Measurements from ENCODE around the gene SCAF11.

The SCAF11 gene

GRCh38 chr12:45970391-45970790, 20.0 kb downstream of the SCAF11 start:
- no peak overlapping the region for H3K4me3 ChIP-seq (ENCODE audit: insufficient read length, low read depth)
- no peaks in the 10 kb centered on the region for H3K27me3 ChIP-seq (ENCODE audit: insufficient read depth, insufficient read length)
- H3K4me1 ChIP-seq (ENCODE audit: insufficient read depth, insufficient read length), result no peaks in the 10 kb centered on the region
- no peak for DNase-seq (ENCODE audit: low read depth, low spot score)
- H3K9ac ChIP-seq (ENCODE audit: insufficient read length, low read depth), result no peak overlapping the region
- TF ChIP-seq YY1 (IDR thresholded peaks at IDR 0.05; ENCODE audit: insufficient read depth, insufficient read length) (no peak), ZNF274 (IDR thresholded peaks at IDR 0.05; ENCODE audit: low read depth, low read length) (no peak), SUZ12 (IDR thresholded peaks at IDR 0.05; ENCODE audit: extremely low read depth, insufficient read depth, insufficient read length) (no peak)
- no peaks in the 10 kb centered on the region for H3K9me3 ChIP-seq (ENCODE audit: insufficient read depth, low read length)
- peaks cover 21% of the 10 kb centered on the region for H3K36me3 ChIP-seq (ENCODE audit: insufficient read depth, insufficient read length, low read length)

GRCh38 chr12:45969084-45969483, 21.3 kb downstream of the SCAF11 start:
- Histone ChIP-seq H3K36me3 (ENCODE audit: insufficient read depth, insufficient read length, low read length) (peaks cover 23% of the 10 kb centered on the region), H3K27me3 (ENCODE audit: insufficient read depth, insufficient read length) (no peaks in the 10 kb centered on the region), H3K9me3 (ENCODE audit: insufficient read depth, low read length) (no peaks in the 10 kb centered on the region), H3K4me1 (ENCODE audit: insufficient read depth, insufficient read length) (no peaks in the 10 kb centered on the region), H3K4me3 (ENCODE audit: insufficient read length, low read depth) (no peak overlapping the region), H3K9ac (ENCODE audit: insufficient read length, low read depth) (no peak overlapping the region)
- TF ChIP-seq SUZ12 (IDR thresholded peaks at IDR 0.05; ENCODE audit: extremely low read depth, insufficient read depth, insufficient read length) (no peak), YY1 (IDR thresholded peaks at IDR 0.05; ENCODE audit: insufficient read depth, insufficient read length) (no peak), ZNF274 (IDR thresholded peaks at IDR 0.05; ENCODE audit: low read depth, low read length) (no peak)
- no peak for DNase-seq (ENCODE audit: low read depth, low spot score)

- no peak for TF ChIP-seq YY1 (IDR thresholded peaks at IDR 0.05; ENCODE audit: insufficient read depth, insufficient read length)
- TF ChIP-seq ZNF274 (IDR thresholded peaks at IDR 0.05; ENCODE audit: low read depth, low read length), result no peak
- no peak for TF ChIP-seq SUZ12 (IDR thresholded peaks at IDR 0.05; ENCODE audit: extremely low read depth, insufficient read depth, insufficient read length)
- DNase-seq (ENCODE audit: low read depth, low spot score), result no peak
- H3K4me3 ChIP-seq (ENCODE audit: insufficient read length, low read depth), result no peak overlapping the region
- H3K27me3 ChIP-seq (ENCODE audit: insufficient read depth, insufficient read length), result no peaks in the 10 kb centered on the region
- no peaks in the 10 kb centered on the region for H3K9me3 ChIP-seq (ENCODE audit: insufficient read depth, low read length)
- H3K36me3 ChIP-seq (ENCODE audit: insufficient read depth, insufficient read length, low read length), result peaks cover 33% of the 10 kb centered on the region
- H3K4me1 ChIP-seq (ENCODE audit: insufficient read depth, insufficient read length), result no peaks in the 10 kb centered on the region
- no peak overlapping the region for H3K9ac ChIP-seq (ENCODE audit: insufficient read length, low read depth)
Measured at GRCh38 chr12:45966486-45966885, 23.9 kb downstream of the SCAF11 start.

GRCh38 chr12:45962553-45963325, 27.6 kb downstream of the SCAF11 start:
- no peak overlapping the region for H3K4me3 ChIP-seq (ENCODE audit: insufficient read length, low read depth)
- no peak for DNase-seq (ENCODE audit: low read depth, low spot score)
- H3K4me1 ChIP-seq (ENCODE audit: insufficient read depth, insufficient read length), result no peaks in the 10 kb centered on the region
- peaks cover 51% of the 10 kb centered on the region for H3K36me3 ChIP-seq (ENCODE audit: insufficient read depth, insufficient read length, low read length)
- no peaks in the 10 kb centered on the region for H3K27me3 ChIP-seq (ENCODE audit: insufficient read depth, insufficient read length)
- no peaks in the 10 kb centered on the region for H3K9me3 ChIP-seq (ENCODE audit: insufficient read depth, low read length)
- TF ChIP-seq SUZ12 (IDR thresholded peaks at IDR 0.05; ENCODE audit: extremely low read depth, insufficient read depth, insufficient read length), result no peak
- TF ChIP-seq ZNF274 (IDR thresholded peaks at IDR 0.05; ENCODE audit: low read depth, low read length), result no peak
- TF ChIP-seq YY1 (IDR thresholded peaks at IDR 0.05; ENCODE audit: insufficient read depth, insufficient read length), result no peak
- H3K9ac ChIP-seq (ENCODE audit: insufficient read length, low read depth), result no peak overlapping the region

GRCh38 chr12:45959728-45960127, 30.6 kb downstream of the SCAF11 start:
- no peaks in the 10 kb centered on the region for H3K9me3 ChIP-seq (ENCODE audit: insufficient read depth, low read length)
- TF ChIP-seq YY1 (IDR thresholded peaks at IDR 0.05; ENCODE audit: insufficient read depth, insufficient read length), result no peak
- DNase-seq (ENCODE audit: low read depth, low spot score), result no peak
- no peak overlapping the region for H3K4me3 ChIP-seq (ENCODE audit: insufficient read length, low read depth)
- peaks cover 50% of the 10 kb centered on the region for H3K36me3 ChIP-seq (ENCODE audit: insufficient read depth, insufficient read length, low read length)
- H3K27me3 ChIP-seq (ENCODE audit: insufficient read depth, insufficient read length), result no peaks in the 10 kb centered on the region
- H3K4me1 ChIP-seq (ENCODE audit: insufficient read depth, insufficient read length), result no peaks in the 10 kb centered on the region
- no peak overlapping the region for H3K9ac ChIP-seq (ENCODE audit: insufficient read length, low read depth)

GRCh38 chr12:45959025-45959424, 31.3 kb downstream of the SCAF11 start:
- no peak overlapping the region for H3K4me3 ChIP-seq (ENCODE audit: insufficient read length, low read depth)
- H3K9ac ChIP-seq (ENCODE audit: insufficient read length, low read depth), result no peak overlapping the region
- H3K27me3 ChIP-seq (ENCODE audit: insufficient read depth, insufficient read length), result no peaks in the 10 kb centered on the region
- H3K4me1 ChIP-seq (ENCODE audit: insufficient read depth, insufficient read length), result no peaks in the 10 kb centered on the region
- no peak for DNase-seq (ENCODE audit: low read depth, low spot score)
- no peaks in the 10 kb centered on the region for H3K9me3 ChIP-seq (ENCODE audit: insufficient read depth, low read length)
- H3K36me3 ChIP-seq (ENCODE audit: insufficient read depth, insufficient read length, low read length), result peaks cover 47% of the 10 kb centered on the region
- TF ChIP-seq YY1 (IDR thresholded peaks at IDR 0.05; ENCODE audit: insufficient read depth, insufficient read length) (no peak), SUZ12 (IDR thresholded peaks at IDR 0.05; ENCODE audit: extremely low read depth, insufficient read depth, insufficient read length) (no peak), ZNF274 (IDR thresholded peaks at IDR 0.05; ENCODE audit: low read depth, low read length) (no peak)

GRCh38 chr12:45948546-45948945, 41.8 kb downstream of the SCAF11 start:
- no peaks in the 10 kb centered on the region for H3K9me3 ChIP-seq (ENCODE audit: insufficient read depth, low read length)
- TF ChIP-seq ZNF274 (IDR thresholded peaks at IDR 0.05; ENCODE audit: low read depth, low read length) (no peak), YY1 (IDR thresholded peaks at IDR 0.05; ENCODE audit: insufficient read depth, insufficient read length) (no peak), SUZ12 (IDR thresholded peaks at IDR 0.05; ENCODE audit: extremely low read depth, insufficient read depth, insufficient read length) (no peak)
- H3K27me3 ChIP-seq (ENCODE audit: insufficient read depth, insufficient read length), result no peaks in the 10 kb centered on the region
- H3K9ac ChIP-seq (ENCODE audit: insufficient read length, low read depth), result no peak overlapping the region
- H3K4me1 ChIP-seq (ENCODE audit: insufficient read depth, insufficient read length), result no peaks in the 10 kb centered on the region
- DNase-seq (ENCODE audit: low read depth, low spot score), result no peak
- peaks cover 65% of the 10 kb centered on the region for H3K36me3 ChIP-seq (ENCODE audit: insufficient read depth, insufficient read length, low read length)
- no peak overlapping the region for H3K4me3 ChIP-seq (ENCODE audit: insufficient read length, low read depth)
